ENCODE measurements around the gene PBX3. TPM values are rescaled to one million over a fixed set of nuclear protein-coding genes. Genes with fewer than 3 reads are reported as not detected.
A peak's percentile ranks its signal among the peaks of the same experiment; 100 is the strongest.

Gene PBX3
- total RNA-seq, 1 donor from 2014 or later, result 13.8 TPM

DNA sequence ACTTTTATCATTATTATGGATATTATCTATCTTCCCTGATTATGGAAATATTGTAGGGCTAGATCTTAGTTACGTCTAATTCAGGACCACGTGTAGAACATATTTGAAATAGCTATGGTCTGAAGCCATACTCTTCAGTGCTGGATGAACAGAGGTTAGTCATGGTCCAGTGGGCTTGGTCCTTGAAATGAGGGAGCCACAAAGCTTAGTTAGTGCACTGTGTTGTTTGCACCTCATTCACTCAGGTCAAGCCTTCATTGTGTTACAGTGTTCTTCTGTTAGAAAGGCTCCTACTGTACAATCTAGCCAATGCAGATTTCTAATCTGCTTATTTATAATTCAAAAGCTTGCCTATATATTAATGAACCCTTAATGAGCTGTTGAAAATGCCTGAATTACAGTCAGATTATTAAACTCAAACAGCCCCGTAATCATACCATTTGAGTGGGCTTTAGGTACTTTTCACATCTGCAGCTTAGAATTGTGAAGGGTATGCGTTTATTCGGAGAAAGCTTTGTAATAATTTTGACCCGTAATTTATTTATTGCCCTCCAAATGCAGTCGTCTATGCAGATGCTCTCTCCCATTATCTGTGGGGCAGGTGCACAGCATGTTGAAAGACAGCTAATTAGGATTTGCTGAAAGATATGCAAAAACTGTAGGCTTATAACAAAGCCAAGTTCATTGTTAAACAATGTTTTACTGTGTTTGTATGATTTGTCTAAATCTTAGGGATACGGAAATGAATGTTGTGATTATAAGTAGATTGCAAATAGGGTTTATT, 164.9 kb downstream of the PBX3 start:
- no peak for ATAC-seq

DNA sequence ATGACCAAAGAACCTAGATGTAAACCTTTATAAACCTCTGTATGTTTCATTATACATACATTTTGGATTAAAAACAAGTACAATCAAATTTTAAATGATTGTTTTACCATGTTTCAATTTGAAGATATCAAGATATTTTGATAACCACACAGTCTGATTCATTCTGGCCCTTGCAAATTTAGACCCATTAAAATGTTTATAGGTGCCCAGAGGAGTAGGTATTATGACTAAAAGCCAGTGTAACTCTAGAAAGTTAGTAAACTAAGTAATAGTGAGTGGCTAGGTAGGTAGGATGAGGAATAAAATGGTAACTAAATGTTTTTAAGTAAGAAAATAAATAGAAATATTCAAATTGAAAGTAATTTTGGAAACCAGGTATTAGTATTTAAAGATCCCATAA, 165.5 kb downstream of the PBX3 start:
- ATAC-seq, result no peak

DNA sequence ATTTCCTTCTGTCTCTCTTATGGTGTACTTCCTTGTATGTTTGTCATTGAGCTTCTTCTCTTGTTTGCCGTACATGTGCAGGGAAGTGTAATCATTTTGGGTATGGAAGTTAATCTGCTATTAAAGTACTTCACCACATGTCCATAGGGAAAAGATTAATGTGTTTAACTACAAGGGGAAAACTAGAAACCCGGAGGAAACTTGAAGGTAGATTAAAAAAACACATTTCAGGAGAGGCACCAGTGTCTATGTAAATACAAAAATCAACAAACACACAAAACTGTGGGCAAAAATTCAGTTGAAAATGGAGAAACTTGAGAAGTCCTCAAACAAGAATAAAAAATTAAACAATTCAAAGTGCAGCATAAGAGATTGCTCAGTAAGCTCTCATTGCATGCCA, 166.4 kb downstream of the PBX3 start:
- no peak for ATAC-seq

DNA sequence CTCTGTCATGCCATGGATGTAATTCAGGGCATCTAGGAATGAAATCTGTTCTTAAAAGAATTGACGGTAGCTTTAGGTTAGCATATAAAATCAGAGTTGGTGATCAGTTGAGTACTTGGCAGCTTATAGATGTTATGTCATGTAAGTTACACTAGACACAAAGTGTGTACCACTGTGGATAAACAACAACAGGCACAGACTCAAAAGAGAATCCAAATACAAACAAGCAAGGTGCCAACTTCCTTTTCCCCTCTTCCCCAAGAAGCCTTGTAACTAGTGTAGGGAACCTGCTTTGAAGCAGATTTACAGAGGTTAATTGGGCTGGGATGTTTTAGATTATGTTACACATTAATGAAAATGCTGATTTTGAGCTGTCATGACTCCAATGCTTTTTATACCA, 167.2 kb downstream of the PBX3 start:
- ATAC-seq, result no peak

DNA sequence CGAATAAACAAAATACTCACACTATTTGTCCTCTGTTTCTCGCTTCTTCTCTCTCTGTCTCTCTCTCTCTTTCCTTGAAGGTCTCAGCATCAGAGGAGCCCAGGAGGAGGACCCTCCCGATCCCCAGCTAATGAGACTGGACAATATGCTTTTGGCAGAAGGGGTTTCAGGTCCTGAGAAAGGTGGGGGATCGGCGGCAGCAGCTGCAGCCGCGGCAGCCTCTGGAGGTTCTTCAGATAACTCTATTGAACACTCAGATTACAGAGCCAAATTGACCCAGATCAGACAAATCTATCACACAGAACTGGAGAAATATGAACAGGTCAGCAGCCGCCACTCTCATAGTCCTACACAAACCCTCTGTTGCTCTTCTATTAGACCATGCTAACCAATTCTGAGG, 168.4 kb downstream of the PBX3 start:
- ATAC-seq, result no peak

DNA sequence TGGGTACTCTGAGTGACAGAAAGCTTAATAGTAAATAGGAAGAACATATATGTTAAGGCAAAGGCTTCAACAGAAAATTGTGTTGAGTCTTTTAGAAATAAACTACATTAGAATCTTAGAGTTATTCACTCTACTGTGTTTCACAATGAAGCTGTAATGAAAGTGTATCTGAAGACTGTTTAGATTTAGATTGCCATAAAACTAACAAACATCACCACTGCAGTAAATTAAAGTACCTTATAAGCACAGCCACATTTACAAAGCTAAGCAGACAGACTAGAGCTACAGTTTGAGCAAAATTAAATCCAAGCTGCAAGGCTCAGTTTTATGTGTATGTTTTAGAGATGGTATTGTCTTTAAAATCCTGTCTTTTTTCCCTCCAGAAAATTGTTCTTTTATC, 172.4 kb downstream of the PBX3 start:
- ATAC-seq, result no peak

DNA sequence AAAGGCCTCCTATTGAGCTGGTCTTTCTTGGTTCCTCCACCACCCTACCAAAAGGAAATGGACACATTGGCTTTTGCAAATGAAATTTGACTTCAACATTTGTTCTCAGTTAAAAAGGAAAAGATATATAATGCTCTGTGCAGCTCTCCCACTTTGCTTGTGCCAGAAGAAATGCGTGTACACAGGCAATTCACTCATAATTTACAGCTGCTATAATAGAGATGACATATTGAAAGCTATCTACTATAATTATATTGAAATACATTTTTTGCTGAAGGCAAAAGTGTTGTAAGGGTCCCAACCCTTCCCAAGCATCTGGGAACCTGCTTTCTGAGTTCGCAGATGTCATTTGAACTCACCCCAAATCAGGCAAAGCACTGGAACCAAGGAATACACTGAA, 173.2 kb downstream of the PBX3 start:
- ATAC-seq, result no peak

DNA sequence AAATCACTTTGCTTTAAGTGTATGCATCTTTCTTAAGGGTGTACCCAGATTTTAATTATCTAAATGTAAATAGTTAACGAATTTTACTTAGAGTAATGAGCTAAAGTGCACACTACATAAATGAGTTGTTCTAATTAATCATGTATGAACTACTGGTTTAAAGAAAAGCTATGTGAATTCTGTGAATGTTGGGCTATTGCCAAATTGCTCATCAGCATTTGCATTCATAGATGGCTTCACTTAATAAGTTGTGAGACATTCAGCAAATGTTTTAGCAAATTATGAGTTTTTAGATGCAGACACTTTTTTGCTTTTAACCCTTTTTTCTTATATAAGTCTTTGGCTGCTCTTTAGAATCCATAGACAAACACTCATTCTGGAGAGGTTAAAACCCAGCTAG, 175.7 kb downstream of the PBX3 start:
- ATAC-seq, result no peak

DNA sequence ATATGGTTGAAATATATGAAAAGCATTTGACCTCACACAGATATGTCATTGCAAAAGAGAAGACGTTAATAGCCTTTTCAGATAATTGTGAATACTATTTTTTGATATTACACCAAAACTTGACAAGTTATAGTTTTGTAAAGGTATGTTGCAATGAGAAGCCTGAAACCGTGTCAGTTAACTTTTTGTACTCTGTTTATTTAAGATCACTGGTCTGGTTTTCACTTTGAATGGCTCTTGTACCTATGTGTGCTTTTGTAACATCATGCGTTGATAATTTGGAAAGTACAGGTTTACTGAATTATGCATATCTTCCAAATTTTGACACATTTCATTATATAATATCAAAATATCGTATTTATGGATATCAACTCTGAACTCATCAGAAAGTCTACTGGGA, 177.2 kb downstream of the PBX3 start:
- ATAC-seq, result no peak

DNA sequence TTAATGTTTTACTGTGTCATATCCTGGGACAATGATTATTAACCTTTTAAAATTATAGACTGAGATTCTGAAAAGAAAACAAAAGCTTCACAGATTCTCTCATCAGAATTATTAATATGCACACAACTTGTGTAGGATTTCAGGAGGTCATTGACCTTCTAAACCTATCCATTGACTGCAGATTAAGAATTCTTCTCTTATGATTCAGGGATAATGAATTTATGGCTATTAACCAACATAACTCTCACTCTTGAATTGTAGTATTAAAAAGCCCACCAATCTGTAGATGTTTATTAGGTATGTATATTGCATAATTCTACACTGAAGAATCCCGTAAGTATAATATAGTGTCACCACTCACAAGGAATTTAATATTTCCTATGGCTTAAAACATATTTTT, 179.8 kb downstream of the PBX3 start:
- no peak for ATAC-seq

DNA sequence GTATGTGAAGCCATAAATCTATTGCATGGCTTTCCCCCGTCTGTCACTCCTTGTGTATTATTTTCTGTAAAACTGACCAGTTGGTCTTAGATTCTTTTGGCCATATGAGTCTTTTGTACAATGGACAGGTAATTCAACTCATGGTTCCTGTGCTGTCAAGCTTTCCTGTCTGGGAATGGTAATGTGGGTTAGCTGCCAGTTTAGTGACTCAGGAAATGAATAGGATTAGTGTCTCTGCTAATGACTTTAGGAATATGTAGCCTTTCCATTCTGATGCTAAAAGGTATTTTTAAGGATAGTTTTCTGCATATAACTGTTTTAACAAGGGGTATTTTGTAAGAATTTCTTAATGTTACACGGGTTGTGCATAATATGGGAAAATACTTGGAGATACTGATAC, 182.7 kb downstream of the PBX3 start:
- peak; percentile 43 for ATAC-seq

DNA sequence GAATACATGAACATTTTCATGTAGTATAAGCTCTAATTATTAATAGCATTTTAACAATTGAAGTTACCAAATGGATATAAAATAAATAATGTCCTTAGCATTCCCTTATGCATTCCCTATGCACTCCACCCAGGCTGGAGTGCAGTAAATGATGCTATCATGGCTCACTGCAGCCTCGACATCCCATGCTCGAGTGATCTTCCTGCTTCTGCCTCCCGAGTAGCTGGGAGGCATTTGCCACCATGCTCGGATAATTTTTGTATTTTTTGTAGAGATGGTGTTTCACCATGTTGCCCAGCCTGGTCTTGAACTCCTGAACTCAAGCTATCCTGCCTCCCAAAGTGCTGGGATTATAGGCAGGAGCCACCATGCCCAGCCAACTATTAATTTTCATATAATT, 184.0 kb downstream of the PBX3 start:
- no peak for ATAC-seq

DNA sequence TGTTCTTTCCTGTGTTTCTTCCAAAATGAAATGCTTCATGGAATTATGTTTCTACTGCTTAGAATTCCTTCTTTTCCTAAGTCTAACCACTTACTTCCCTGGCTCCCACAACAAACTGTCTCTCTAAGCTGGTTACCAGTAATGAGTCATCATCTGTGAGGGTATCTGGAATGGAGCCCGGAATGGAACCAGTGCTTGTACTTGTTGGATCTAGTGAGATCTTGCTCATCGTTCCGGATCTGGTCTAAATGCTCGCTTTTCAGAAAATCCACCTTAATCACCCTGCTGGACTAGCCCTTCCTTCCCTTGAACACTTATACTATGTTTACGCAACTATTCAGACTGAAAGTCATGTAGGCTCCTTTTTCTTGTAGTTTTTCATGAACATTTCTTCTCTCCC, 184.8 kb downstream of the PBX3 start:
- peak; percentile 97 for ATAC-seq

DNA sequence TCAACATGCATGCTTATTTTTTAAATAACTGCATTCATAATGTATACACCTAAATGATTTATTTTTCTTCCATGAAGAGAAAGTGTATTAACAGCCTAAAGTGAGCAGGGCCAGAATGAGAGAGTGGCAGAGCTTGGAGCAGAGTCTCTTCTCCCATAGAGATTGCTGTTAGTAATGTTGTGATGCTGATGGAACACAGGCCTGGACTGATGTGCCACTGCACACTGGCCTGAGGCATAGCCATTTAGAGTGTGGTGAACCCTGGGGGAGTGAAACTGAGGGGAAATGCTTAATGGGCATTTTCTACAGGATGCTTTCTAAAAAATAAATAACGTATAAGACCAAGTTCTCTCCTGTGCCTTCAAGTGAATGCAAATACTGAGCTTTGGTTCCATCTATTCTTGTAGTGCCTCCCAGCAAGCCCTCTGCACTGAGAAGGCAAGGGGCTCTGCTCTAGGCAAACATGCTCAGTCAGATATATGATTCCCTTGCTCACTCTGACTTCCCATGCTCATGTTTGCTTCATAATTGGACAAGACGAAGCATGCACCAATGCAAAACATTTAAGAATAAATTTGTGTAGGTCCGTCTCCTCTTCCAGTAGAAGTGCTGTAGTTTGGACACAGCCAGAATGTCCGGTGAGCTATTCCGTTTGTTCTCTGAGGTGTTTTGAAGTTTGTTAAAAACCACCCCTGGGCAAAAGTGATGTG, 185.7 kb downstream of the PBX3 start:
- peak; percentile 35 for ATAC-seq

DNA sequence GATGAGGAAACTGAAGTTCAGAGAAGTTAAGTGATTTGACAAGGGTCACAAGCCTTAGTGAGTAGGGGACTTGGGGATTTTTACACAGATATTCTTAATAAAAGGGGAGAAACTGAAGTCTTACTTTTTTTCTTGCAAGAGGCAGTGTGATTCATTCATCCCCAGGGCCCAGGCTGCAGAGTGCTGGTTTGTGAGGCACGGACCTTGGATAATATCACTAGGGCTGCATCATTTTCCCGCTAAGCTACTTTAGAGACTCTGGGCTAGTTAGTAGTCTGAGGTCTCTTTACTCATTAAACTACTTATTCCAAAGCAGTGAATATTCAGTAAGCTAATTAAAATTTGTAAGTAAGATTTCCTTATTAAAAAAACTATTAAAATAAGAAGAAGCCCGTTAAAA, 195.0 kb downstream of the PBX3 start:
- ATAC-seq, result no peak

DNA sequence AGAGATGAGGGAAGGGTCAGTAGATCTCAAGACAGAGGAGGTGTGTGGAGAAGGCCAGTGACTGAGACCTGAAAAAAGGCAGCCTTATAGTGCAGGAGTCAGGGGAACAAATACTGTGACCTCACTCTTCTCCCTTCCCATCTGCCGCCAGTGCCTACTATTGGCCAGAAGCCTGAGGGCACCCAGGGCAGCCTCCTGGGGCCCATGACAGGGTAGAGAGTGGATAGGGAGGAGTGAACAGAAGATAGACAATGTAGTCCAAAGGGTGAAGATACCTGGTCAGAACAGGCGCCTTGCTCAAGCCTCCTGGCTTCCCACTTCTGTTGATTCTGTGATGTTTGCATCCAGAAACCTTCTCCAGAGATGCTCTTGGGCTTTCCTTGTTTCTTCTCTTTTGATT, 196.7 kb downstream of the PBX3 start:
- no peak for ATAC-seq

DNA sequence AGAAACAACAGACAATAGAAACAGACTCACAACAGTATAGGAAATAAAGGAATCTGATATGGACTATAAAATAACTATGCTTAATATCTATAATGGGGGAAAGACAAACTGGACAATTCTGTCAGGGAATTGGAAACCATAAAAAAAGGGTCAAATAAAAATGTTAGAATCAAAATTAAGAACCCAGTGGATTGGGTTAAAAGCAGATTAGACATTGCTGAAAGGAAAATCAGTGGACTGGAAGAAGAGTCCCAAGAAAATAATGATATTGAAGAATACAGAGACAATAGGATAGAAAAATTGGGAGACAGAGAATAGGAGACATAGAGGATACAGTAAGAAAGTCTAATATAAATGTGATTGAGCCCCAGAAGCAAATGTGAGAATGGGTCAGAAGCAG, 199.2 kb downstream of the PBX3 start:
- no peak for ATAC-seq

DNA sequence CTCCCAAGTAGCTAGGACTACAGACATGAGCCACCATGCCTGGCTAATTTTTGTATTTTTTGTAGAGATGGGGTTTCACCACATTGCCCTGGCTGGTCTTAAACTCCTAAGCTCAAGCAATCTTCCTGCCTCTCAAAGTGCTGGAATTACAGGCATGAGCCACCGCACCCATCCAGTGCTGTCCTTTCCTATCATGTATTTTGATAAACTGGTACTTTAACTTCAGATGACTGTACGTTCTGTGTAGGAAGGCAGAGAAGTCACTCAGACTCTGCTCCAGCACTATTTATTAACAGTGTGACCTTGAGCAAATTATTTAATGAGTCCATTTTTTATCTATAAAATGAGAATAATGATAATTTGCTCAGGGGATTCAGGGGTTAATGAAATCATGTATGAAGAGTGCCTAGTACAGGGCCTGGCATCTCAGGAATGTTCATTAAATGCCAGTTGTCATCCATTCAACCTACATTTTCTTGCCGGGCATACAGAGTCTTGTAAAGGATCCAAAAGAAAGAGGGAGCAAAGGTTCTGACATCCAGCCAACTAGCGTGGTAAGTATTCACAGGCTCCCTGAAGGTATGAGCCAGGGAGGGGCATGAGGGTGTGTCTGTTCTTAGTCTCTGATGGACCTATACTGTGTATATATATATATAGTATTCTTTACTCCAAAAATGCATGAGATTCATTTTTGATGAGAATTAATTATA, 201.9 kb downstream of the PBX3 start:
- ATAC-seq, result peak; percentile 87

DNA sequence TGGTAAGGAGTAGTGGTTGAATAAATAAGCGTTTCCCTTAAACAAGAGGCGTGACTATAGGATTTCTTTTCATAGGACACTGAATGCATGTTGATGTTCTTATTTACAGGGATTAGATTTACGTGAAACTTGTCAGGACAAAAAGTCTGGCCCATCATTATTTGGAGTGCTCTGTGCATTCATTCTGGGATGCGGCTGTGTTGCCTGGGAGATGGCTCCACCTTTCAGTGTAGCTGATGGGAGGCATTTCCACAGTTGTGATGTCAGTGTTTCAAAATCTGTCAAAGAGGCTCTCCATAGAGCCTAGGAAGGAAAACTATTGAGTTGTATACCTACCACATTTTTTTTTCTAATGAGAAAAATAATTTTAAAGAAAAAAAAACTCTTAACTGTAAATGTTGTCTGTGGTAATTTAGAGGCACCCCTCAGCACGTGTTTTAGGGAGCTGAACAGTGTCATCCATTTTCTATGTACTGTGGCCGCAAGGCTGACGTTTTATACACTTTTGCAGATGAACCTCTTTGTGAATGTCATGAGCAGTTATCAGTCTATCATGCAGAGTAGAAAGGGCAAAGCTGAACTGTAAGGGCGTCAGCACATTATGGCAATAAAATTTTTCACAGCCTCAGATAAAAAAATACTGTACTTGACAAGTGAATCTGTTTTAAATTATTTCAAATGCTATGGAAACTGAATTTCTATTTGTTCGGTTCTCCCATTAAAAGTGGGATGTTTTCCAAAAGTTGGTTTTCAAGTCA, 202.7 kb downstream of the PBX3 start:
- ATAC-seq, result peak; percentile 13

DNA sequence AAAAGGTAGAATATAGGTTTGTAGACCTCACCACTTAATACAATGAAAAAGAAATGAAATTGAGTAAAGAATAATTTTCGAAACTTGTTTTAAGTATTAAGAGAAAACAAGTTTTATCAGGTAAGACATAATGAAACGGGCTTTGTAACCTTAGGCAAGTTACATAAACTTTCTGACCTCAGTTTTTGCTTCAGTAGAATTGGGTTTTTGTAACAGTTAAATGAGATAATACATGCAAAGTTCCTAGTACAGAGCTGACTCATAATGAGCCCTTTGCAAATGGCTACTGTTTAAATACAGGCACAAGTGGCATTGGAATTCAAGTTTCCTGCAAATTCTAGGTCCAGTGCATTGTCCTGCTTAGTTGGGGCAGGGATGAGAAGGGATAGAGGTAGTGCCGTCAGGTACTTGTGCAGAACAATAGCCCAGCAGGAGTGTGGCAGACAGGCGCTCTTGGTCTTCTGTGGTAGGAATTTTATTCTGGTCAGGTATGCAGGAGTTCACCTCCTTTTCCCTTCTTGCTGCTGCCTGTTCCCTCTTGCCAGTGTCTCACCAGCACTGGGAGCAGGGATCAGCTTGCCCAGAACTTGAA, 203.8 kb downstream of the PBX3 start:
- no peak for ATAC-seq

DNA sequence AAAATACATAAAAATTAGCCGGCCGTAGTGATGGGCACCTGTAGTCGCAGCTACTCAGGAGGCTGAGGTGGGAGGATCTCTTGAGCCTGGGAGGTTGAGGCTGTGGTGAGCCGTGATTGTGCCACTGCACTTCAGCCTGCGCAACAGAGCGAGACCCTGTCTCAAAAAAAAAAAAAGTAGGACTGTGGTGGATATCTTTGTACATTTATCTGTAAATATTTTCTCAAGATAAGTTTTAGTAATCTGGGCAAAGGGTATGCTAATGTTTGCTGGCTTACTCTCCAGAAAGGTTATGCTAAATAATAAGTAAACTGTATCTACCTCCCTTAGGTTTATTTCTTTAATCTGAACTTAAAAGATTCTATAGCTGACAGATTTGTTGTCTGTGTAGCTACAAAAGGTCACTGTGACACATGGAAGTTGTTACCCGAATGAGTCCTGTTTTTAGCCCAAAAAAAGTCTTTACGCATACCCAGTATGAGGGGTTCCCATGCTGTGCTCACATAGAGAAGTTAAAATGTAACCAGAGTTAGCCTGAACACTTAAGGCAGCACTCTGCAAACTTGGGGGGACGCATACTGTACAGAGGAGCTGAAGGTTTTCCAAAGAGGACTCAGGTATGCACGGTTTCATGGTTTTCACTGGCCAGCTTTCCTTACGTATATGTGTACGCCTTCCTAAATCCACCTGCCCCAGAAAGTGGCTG, 206.3 kb downstream of the PBX3 start:
- ATAC-seq, result no peak

DNA sequence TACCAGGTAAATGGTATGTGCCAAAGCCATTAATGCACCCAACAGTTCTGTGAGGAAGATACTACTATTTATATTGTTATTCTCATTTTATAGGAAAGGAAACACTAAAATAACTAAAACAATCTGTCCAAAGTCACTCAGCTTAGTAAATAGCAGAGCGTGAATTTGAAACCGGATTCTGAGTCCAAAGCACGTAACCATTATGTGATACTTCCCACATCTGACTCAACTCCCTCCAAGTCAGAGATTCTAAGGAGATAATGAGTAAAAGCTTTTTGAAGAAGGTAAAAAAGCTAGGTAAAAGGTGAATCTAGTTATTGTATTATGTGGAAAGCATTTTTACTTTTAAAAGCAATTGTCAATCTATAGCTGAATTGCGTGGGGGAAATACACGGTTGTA, 208.9 kb downstream of the PBX3 start:
- ATAC-seq, result no peak
